H1 (cell line): ENCODE measurements around the gene BCAS1. TPM values are rescaled to one million over a fixed set of nuclear protein-coding genes. Genes with fewer than 3 reads are reported as not detected.

ENCODE experiments used
- CTCF ChIA-PET: fragments of 300-600 bp; sonication (Branson Sonifier 250); formaldehyde crosslinking; loops from one replicate; lab custom pipeline; 2021; ENCODE audit not compliant: partially characterized antibody; lab: Charles Lee
- POLR2A ChIA-PET: fragments of 300-600 bp; sonication (Branson Sonifier 250); formaldehyde crosslinking; loops from one replicate; lab custom pipeline; 2021; ENCODE audit warnings: inconsistent platforms; ENCODE audit not compliant: partially characterized antibody; lab: Charles Lee
- DNase-seq, 2 experiments: peaks; one replicate each; pipeline versions ENCODE4 v3.0.0 to v3.0.0-alpha.2; 2010 to 2022; ENCODE audit warnings: low spot score in 2 of 2, low read depth in 1 of 2, mixed read lengths in 1 of 2
- FAIRE-seq: peaks from 2 replicates; lab custom pipeline; 2011; peaks lifted over from hg19 to GRCh38; lab: Jason Lieb, UNC
- H2AFZ ChIP-seq: 2 replicates; pipeline ENCODE4 v1.8.1; 2012; ENCODE audit warnings: low read length, inconsistent platforms
- H2AK5ac ChIP-seq: 2 replicates; pipeline ENCODE4 v1.6.1; 2013; ENCODE audit warnings: low read depth, low read length
- H2BK120ac ChIP-seq: replicated peaks from 2 replicates; pipeline ENCODE3; 2013; ENCODE audit warnings: low read depth, low read length, inconsistent platforms
- H2BK12ac ChIP-seq: 2 replicates; pipeline ENCODE4 v1.6.1; 2013; ENCODE audit warnings: low read depth, low read length
- H2BK15ac ChIP-seq: 2 replicates; pipeline ENCODE4 v1.6.1; 2013; ENCODE audit warnings: low read length
- H2BK20ac ChIP-seq: 2 replicates; pipeline ENCODE4 v1.6.1; 2013; ENCODE audit warnings: low read length
- H2BK5ac ChIP-seq: 2 replicates; pipeline ENCODE4 v1.6.1; 2013; ENCODE audit warnings: low read depth, low read length
- H3K14ac ChIP-seq: 2 replicates; pipeline ENCODE4 v1.6.1; 2013; ENCODE audit warnings: inconsistent platforms; ENCODE audit not compliant: insufficient read length
- H3K18ac ChIP-seq: 2 replicates; pipeline ENCODE4 v1.6.1; 2013; ENCODE audit warnings: low read length; ENCODE audit errors: extremely low read depth
- H3K23ac ChIP-seq: 2 replicates; pipeline ENCODE4 v1.6.1; 2013; ENCODE audit warnings: inconsistent platforms; ENCODE audit not compliant: insufficient read length
- H3K23me2 ChIP-seq: 2 replicates; pipeline ENCODE4 v1.6.1; 2013; ENCODE audit warnings: low read depth, low read length
- H3K27ac ChIP-seq: 2 replicates; pipeline ENCODE4 v1.6.1; 2011; ENCODE audit warnings: low read depth, low read length, inconsistent platforms
- H3K27me3 ChIP-seq, 4 experiments: replicated peaks in 1 of 4; 1 replicate in 1 of 4; 2 replicates in 3 of 4; pipeline versions ENCODE4 v1.6.1 to v1.8.1; 2011 to 2013; ENCODE audit warnings: low read length in 3 of 4, mild to moderate bottlenecking in 3 of 4, inconsistent platforms in 2 of 4, mixed read lengths in 2 of 4, moderate library complexity in 1 of 4; ENCODE audit not compliant: control insufficient read depth in 3 of 4, insufficient read depth in 3 of 4; ENCODE audit errors: extremely low read depth in 1 of 4
- H3K36me3 ChIP-seq, 4 experiments: 2 replicates each; pipeline versions ENCODE4 v1.6.1 to v1.8.1; 2011 to 2013; ENCODE audit warnings: mild to moderate bottlenecking in 4 of 4, low read length in 3 of 4, moderate library complexity in 2 of 4, control low read depth in 1 of 4, inconsistent platforms in 1 of 4; ENCODE audit not compliant: insufficient read depth in 4 of 4, control insufficient read depth in 2 of 4
- H3K4ac ChIP-seq: replicated peaks from 2 replicates; pipeline ENCODE3; 2013; ENCODE audit warnings: low read length, low read depth, mixed read lengths, inconsistent platforms; ENCODE audit not compliant: insufficient read length
- H3K4me1 ChIP-seq, 4 experiments: replicated peaks in 1 of 4; 1 replicate in 1 of 4; 2 replicates in 3 of 4; pipeline versions ENCODE4 v1.6.1 to v1.8.1; 2011 to 2013; ENCODE audit warnings: low read length in 3 of 4, inconsistent platforms in 2 of 4, mixed read lengths in 1 of 4; ENCODE audit not compliant: insufficient read depth in 4 of 4, control insufficient read depth in 3 of 4
- H3K4me2 ChIP-seq, 2 experiments: 2 replicates each; pipeline versions ENCODE4 v1.6.1 to v1.8.1; 2011 to 2013; ENCODE audit warnings: low read depth in 2 of 2, low read length in 2 of 2, control low read depth in 1 of 2, inconsistent platforms in 1 of 2, mild to moderate bottlenecking in 1 of 2; ENCODE audit not compliant: insufficient read depth in 1 of 2
- H3K4me3 ChIP-seq, 4 experiments: fragments of 200-600, 300-600 bp in 1 of 4; sonication (generic), shearing (Covaris generic), sonication (Bioruptor Twin) in 1 of 4; 2 replicates each; pipeline versions ENCODE4 v1.5.1 to v1.8.1; 2011 to 2016; ENCODE audit warnings: low read length in 4 of 4, low read depth in 3 of 4, control low read depth in 2 of 4, inconsistent platforms in 2 of 4, mild to moderate bottlenecking in 2 of 4, mixed read lengths in 1 of 4, moderate library complexity in 1 of 4; ENCODE audit not compliant: insufficient read depth in 2 of 4; ENCODE audit errors: extremely low read depth in 1 of 4
- H3K56ac ChIP-seq: replicated peaks from 2 replicates; pipeline ENCODE3; 2013; ENCODE audit warnings: low read depth, mild to moderate bottlenecking, mixed read lengths, low read length, inconsistent platforms; ENCODE audit not compliant: insufficient read length
- H3K79me1 ChIP-seq: 2 replicates; pipeline ENCODE4 v1.6.1; 2013; ENCODE audit warnings: low read depth, low read length, control low read depth
- H3K79me2 ChIP-seq, 2 experiments: 2 replicates each; pipeline versions ENCODE4 v1.6.1 to v1.8.1; 2012 to 2013; ENCODE audit warnings: low read length in 2 of 2, mild to moderate bottlenecking in 2 of 2, inconsistent platforms in 1 of 2; ENCODE audit not compliant: insufficient read depth in 2 of 2, control insufficient read depth in 1 of 2
- H3K9ac ChIP-seq, 4 experiments: replicated peaks in 1 of 4; 1 replicate in 1 of 4; 2 replicates in 3 of 4; pipeline versions ENCODE4 v1.6.1 to v1.8.1; 2011 to 2013; ENCODE audit warnings: low read depth in 3 of 4, low read length in 3 of 4, control low read depth in 2 of 4, mild to moderate bottlenecking in 2 of 4, moderate library complexity in 2 of 4, inconsistent platforms in 1 of 4; ENCODE audit errors: extremely low read depth in 1 of 4
- H3K9me3 ChIP-seq, 2 experiments: 2 replicates each; pipeline versions ENCODE4 v1.6.1 to v1.8.1; 2012 to 2013; ENCODE audit warnings: mild to moderate bottlenecking in 2 of 2, moderate library complexity in 2 of 2, control low read depth in 1 of 2, inconsistent platforms in 1 of 2, low read depth in 1 of 2, low read length in 1 of 2, mixed read lengths in 1 of 2; ENCODE audit not compliant: insufficient read depth in 2 of 2
- H4K20me1 ChIP-seq, 2 experiments: replicated peaks in 1 of 2; 2 replicates each; pipeline versions ENCODE3 to v1.8.1; 2011 to 2013; ENCODE audit warnings: inconsistent platforms in 2 of 2, low read length in 2 of 2, mild to moderate bottlenecking in 1 of 2; ENCODE audit not compliant: insufficient read depth in 2 of 2, control insufficient read depth in 1 of 2
- H4K5ac ChIP-seq: 2 replicates; pipeline ENCODE4 v1.6.1; 2013; ENCODE audit warnings: low read length, low read depth, mixed read lengths, inconsistent platforms; ENCODE audit not compliant: insufficient read length
- H4K8ac ChIP-seq: 2 replicates; pipeline ENCODE4 v1.8.0; 2013; ENCODE audit warnings: mild to moderate bottlenecking, moderate library complexity, low read length, inconsistent platforms; ENCODE audit not compliant: insufficient read depth; ENCODE audit errors: extremely low read depth
- H4K91ac ChIP-seq: replicated peaks from 2 replicates; pipeline ENCODE3; 2013; ENCODE audit warnings: low read length, mixed read lengths, inconsistent platforms; ENCODE audit not compliant: insufficient read length
- BACH1 ChIP-seq: IDR thresholded peaks from 2 replicates; pipeline ENCODE4 v1.6.1; 2012; ENCODE audit warnings: low read length, improper control_type of control experiment
- KDM4A ChIP-seq: IDR thresholded peaks from one replicate; pipeline ENCODE4 v1.7.1; 2012; ENCODE audit warnings: low read depth, mild to moderate bottlenecking, moderate library complexity, low read length, inconsistent platforms; ENCODE audit not compliant: severe bottlenecking
- POLR2A ChIP-seq, 2 experiments: IDR thresholded peaks; 1 replicate in 1 of 2; 2 replicates in 1 of 2; pipeline ENCODE4 v1.6.1; 2011; ENCODE audit warnings: low read depth in 2 of 2, low read length in 2 of 2, mild to moderate bottlenecking in 2 of 2; ENCODE audit errors: control extremely low read depth in 1 of 2
- RAD21 ChIP-seq, 2 experiments: IDR thresholded peaks in 1 of 2; conservative IDR thresholded peaks in 1 of 2; 2 replicates each; pipeline ENCODE4 v1.6.1; 2011; ENCODE audit warnings: low read depth in 2 of 2, low read length in 2 of 2, improper control_type of control experiment in 1 of 2, inconsistent platforms in 1 of 2, mild to moderate bottlenecking in 1 of 2, moderate library complexity in 1 of 2
- RBBP5 ChIP-seq: IDR thresholded peaks from 2 replicates; pipeline ENCODE4 v1.7.1; 2012; ENCODE audit warnings: low read depth, mild to moderate bottlenecking, inconsistent platforms, low read length, moderate library complexity, borderline replicate concordance
- RNF2 ChIP-seq: fragments of 200-900, 300-1000 bp; sonication (generic); IDR thresholded peaks from 2 replicates; pipeline ENCODE4 v1.7.1; 2016; ENCODE audit warnings: borderline replicate concordance, low read depth, mild to moderate bottlenecking, antibody characterized with exemption, low read length; ENCODE audit not compliant: poor library complexity, severe bottlenecking; ENCODE audit errors: missing control alignments
- SIRT6 ChIP-seq: IDR thresholded peaks from one replicate; pipeline ENCODE4 v1.7.1; 2012; ENCODE audit warnings: low read length, inconsistent platforms
- WGBS, 2 experiments: shearing (Covaris generic) in 1 of 2; methylation state at CpG; one replicate each; pipeline versions ENCODE4 v1.1.6 to v1.1.7; 2013 to 2015; ENCODE audit warnings: low lambda C conversion rate in 2 of 2, mixed read lengths in 2 of 2, inconsistent platforms in 1 of 2, low coverage in 1 of 2, missing lambda C conversion rate in 1 of 2; ENCODE audit not compliant: insufficient replicate concordance in 2 of 2, insufficient coverage in 1 of 2, insufficient read length in 1 of 2; ENCODE audit errors: extremely low coverage in 1 of 2, missing lambda C conversion rate in 1 of 2; 5-methylcytosine and 5-hydroxymethylcytosine counted together
- polyA plus RNA-seq, 7 experiments: library from polyadenylated mRNA; depleted of rRNA in 3 of 7; stranded (reverse) in 5 of 7; unstranded in 2 of 7; fragments of >200 nt in 5 of 7; fragments of 200-250 nt in 2 of 7; gene quantifications; 1 replicate in 5 of 7; 2 replicates in 1 of 7; 4 replicates in 1 of 7; pipeline versions ENCODE4 v1.2.1 to v1.2.3, GENCODE V29; 2011 to 2013; ENCODE audit warnings: missing spikeins in 2 of 7, mixed read lengths in 2 of 7
- total RNA-seq: library from RNA; stranded (reverse); fragmentation: NEBNext Ultra II Directional; extraction: Animal tissue kit (Norgen Biotek cat#: 25700); gene quantifications from 2 replicates; pipeline ENCODE4 v1.2.1, GENCODE V29; 2021
- TF ChIP-seq, protein P1 (sequence below), 3 experiments: IDR thresholded peaks; 1 replicate in 2 of 3; 2 replicates in 1 of 3; pipeline versions ENCODE4 v1.5.1 to v1.6.1; 2011; ENCODE audit warnings: low read length in 3 of 3, mild to moderate bottlenecking in 3 of 3, inconsistent platforms in 2 of 3, low read depth in 1 of 3, moderate library complexity in 1 of 3; ENCODE audit not compliant: insufficient read depth in 1 of 3; ENCODE audit errors: control extremely low read depth in 1 of 3

The BCAS1 gene
- total and polyA plus RNA-seq, 2 of the 8 experiments (the other 6 are each of a cell fraction or from before 2014, with no cell fraction given), result 0.06 to 0.19 TPM

DNA sequence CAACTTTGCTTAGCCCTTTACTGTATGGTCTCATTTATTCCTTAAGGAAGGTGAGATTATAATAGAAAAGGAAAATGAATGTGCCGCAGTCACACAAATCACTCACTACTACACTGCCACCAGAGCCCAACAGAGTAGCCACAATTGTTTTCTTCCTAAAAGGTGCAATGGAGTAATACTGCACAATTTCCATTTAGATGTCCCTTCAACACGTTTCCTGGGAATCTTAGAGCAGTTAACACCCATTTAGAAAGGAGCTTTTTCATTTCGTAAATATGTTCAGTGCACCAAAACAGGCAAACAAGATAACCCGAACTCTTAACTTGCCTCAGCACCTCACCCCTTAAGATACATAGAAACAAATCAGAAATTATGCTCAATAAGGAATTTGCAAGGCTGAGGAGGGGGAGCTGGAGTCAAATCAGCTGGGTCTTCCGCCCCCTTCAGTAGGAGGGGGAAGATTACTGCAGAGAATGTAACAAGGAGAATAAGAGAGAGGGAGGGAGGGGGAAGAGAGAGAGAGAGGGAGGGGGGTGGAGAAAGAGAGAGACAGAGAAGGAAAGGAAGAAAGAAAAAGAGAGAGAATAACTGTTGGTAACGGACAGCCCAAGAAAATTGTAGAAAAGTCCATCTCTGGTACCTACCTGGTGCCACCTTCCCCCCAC lies 155.5 kb downstream of the BCAS1 start:
- Histone ChIP-seq H2AFZ (peak overlapping the region; percentile 36; the same call in 1 of the 2 replicates), H3K23ac (no peak overlapping the region), H4K5ac (peak overlapping the region; percentile 87), H3K27me3 (no peaks in the 10 kb centered on the region), H2AK5ac (no peak overlapping the region), H3K9ac (peak overlapping the region in 2 of 4 experiments; percentile 54 to 60; a peak in 3 of 7 replicates), H2BK12ac (0 out of 2 replicates have a peak overlapping the region, but pooled peaks have one; percentile 4), H2BK20ac (peak overlapping the region; percentile 75; the same call in 1 of the 2 replicates), H3K79me1 (no peaks in the 10 kb centered on the region), H3K4me2 (peak overlapping the region; percentile 72 to 76), H3K4me3 (peak overlapping the region; percentile 40 to 82 (median 68); a peak in 7 of 8 replicates), H3K23me2 (no peaks in the 10 kb centered on the region; the same call in 1 of the 2 replicates), H3K9me3 (peaks cover 3% of the 10 kb centered on the region in 2 experiments; a peak in 2 of 4 replicates), H3K14ac (no peak overlapping the region), H2BK120ac (peak overlapping the region; percentile 30), H3K18ac (peak overlapping the region; percentile 55), H3K36me3 (no peaks in the 10 kb centered on the region), H3K4me1 (peaks cover 8 to 20% (median 17%) of the 10 kb centered on the region in 4 experiments; a peak in 6 of 7 replicates), H3K27ac (0 out of 2 replicates have a peak overlapping the region, but pooled peaks have one; percentile 57), H4K91ac (no peak overlapping the region), H2BK15ac (no peak overlapping the region; the same call in 1 of the 2 replicates), H4K8ac (no peak overlapping the region), H4K20me1 (no peaks in the 10 kb centered on the region), H3K79me2 (no peaks in the 10 kb centered on the region), H2BK5ac (peak overlapping the region; percentile 36; the same call in 1 of the 2 replicates), H3K4ac (no peak overlapping the region), H3K56ac (peak overlapping the region; percentile 62)
- DNase-seq (no peak), FAIRE-seq (no peak)
- ChIA-PET POLR2A (interaction anchor here (0.7 to 2.5 kb wide), 10 partner anchors 16 to 342 kb away, joined by 3 to 20 read pairs (median 3); no protein-coding TSS in a partner anchor), CTCF (interaction anchor here (0.5 to 6.5 kb wide), 45 partner anchors 8 to 732 kb away, joined by 3 to 102 read pairs (median 5); no protein-coding TSS in a partner anchor)
- 59% methylated on average over 4 of the region's 6 CpGs; no CpG with 5 or more reads in 1 of the 2 experiments for whole genome bisulfite sequencing, 2 experiments
- TF ChIP-seq, protein P1, sequence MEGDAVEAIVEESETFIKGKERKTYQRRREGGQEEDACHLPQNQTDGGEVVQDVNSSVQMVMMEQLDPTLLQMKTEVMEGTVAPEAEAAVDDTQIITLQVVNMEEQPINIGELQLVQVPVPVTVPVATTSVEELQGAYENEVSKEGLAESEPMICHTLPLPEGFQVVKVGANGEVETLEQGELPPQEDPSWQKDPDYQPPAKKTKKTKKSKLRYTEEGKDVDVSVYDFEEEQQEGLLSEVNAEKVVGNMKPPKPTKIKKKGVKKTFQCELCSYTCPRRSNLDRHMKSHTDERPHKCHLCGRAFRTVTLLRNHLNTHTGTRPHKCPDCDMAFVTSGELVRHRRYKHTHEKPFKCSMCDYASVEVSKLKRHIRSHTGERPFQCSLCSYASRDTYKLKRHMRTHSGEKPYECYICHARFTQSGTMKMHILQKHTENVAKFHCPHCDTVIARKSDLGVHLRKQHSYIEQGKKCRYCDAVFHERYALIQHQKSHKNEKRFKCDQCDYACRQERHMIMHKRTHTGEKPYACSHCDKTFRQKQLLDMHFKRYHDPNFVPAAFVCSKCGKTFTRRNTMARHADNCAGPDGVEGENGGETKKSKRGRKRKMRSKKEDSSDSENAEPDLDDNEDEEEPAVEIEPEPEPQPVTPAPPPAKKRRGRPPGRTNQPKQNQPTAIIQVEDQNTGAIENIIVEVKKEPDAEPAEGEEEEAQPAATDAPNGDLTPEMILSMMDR (IDR thresholded peaks at IDR 0.05; ENCODE audit: control extremely low read depth in 1 of 3, insufficient read depth in 1 of 3, low read depth in 1 of 3, low read length in 3 of 3), result peak in 1 of 3 experiments; percentile 22; a peak in 1 of 4 replicates
- TF ChIP-seq KDM4A (no peak), SIRT6 (no peak), POLR2A (IDR thresholded peaks at IDR 0.05; ENCODE audit: control extremely low read depth in 1 of 2, low read depth in 2 of 2, low read length in 2 of 2) (no peak), BACH1 (no peak), RAD21 (IDR thresholded peaks at IDR 0.05 in 1 of 2, conservative IDR thresholded peaks at IDR 0.05 in 1 of 2; ENCODE audit: low read depth in 2 of 2, low read length in 2 of 2) (peak; percentile 37 to 46; a peak in 3 of 4 replicates), RNF2 (no peak), RBBP5 (no peak)
